Measurements from ENCODE around the gene SNCG. TPM values are rescaled to one million over a fixed set of nuclear protein-coding genes. Genes with fewer than 3 reads are reported as not detected.
"Not testable (repeated sequence)": the region's sequence is repeated elsewhere in the genome, so short reads cannot be mapped to it uniquely, and the experiment has no call there.

Gene SNCG
- total RNA-seq, 1 experiment from 2014 or later: 7.3 TPM

DNA sequence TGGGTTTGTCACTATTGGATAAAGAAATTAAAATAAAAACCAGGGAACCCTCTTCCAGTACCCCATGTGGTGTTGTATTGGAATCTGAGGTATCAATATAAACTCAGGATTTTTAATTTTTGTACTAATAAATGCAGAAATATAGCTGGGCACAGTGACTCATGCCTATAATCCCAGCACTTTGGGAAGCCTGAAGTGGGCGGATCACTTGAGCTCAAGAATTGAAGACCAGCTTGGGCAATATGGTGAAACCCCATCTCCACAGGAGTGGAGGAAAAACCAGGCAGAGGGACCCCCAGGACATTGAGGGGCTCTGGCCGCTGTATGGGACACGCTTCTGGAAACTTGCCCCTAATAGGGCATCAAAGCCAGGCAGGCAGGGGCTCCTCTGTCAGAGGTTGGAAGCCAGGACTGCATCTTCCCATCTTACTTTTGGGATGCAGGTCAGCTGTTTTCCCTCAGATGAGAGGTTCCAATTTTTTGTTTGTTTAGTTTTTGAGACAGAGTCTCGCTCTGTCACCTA lies 21.0 kb downstream of the SNCG start:
- Mint-ChIP-seq H3K4me3 (ENCODE audit: unreplicated experiment) (no peak overlapping the region), H3K4me1 (ENCODE audit: insufficient read depth, unreplicated experiment) (peaks cover 18% of the 10 kb centered on the region), H3K36me3 (ENCODE audit: insufficient read depth, unreplicated experiment) (no peaks in the 10 kb centered on the region), H3K27ac (ENCODE audit: low read depth, unreplicated experiment) (peak overlapping the region; percentile 57), H3K27me3 (ENCODE audit: insufficient read depth, unreplicated experiment) (no peaks in the 10 kb centered on the region), H3K9me3 (ENCODE audit: unreplicated experiment) (no peaks in the 10 kb centered on the region)
- intact Hi-C loops (cut with micrococcal nuclease): no loop called here
- no TSS peak for BruUV-seq (replicated peaks)
- ChIA-PET CTCF (no interaction called here), POLR2A (interaction anchor here (0.7 to 0.9 kb wide), 4 partner anchors 10 to 21 kb away, joined by 3 to 5 read pairs (median 4); partner anchors contain the start of genes ADIRF and SNCG)
- no peak for TF ChIP-seq CTCF (IDR thresholded peaks at IDR 0.05; ENCODE audit: unreplicated experiment)
- DNase-seq (ENCODE audit: unreplicated experiment): peak; percentile 52

GRCh38 chr10:86979977-86980448 lies 21.6 kb downstream of the SNCG start:
- no peak for TF ChIP-seq CTCF (IDR thresholded peaks at IDR 0.05; ENCODE audit: unreplicated experiment)
- Mint-ChIP-seq H3K27ac (ENCODE audit: low read depth, unreplicated experiment) (peak overlapping the region; percentile 57), H3K27me3 (ENCODE audit: insufficient read depth, unreplicated experiment) (no peaks in the 10 kb centered on the region), H3K9me3 (ENCODE audit: unreplicated experiment) (no peaks in the 10 kb centered on the region), H3K36me3 (ENCODE audit: insufficient read depth, unreplicated experiment) (no peaks in the 10 kb centered on the region), H3K4me1 (ENCODE audit: insufficient read depth, unreplicated experiment) (peaks cover 13% of the 10 kb centered on the region), H3K4me3 (ENCODE audit: unreplicated experiment) (no peak overlapping the region)
- no TSS peak for BruUV-seq (replicated peaks)
- POLR2A ChIA-PET: interaction anchor here (0.8 to 1.8 kb wide), 4 partner anchors 11 to 21 kb away, joined by 3 to 7 read pairs (median 4); partner anchors contain the start of genes ADIRF and SNCG
- intact Hi-C loops (cut with micrococcal nuclease): no loop called here
- CTCF ChIA-PET: interaction anchor here (0.5 kb wide), 1 partner anchor 756 kb away, joined by 3 read pairs; no protein-coding TSS in a partner anchor
- peak; percentile 36 for DNase-seq (ENCODE audit: unreplicated experiment)

DNA sequence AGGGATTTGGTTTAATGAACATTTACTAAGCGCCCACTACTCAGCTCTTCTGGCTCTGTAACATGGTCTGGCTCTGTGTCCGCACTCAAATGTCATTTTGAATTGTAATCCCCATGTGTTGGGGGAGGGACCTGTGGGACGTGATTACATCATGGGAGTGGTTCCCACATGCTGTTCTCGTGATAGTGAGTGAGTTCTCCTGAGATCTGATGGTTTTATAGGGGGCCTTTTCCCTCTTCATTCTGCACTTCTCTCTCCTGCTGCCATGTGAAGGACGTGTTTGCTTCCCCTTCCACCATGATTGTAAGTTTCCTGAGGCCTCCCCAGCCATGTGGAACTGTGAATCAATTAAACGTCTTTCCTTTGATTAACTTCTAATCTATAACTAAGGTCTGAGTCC lies 22.6 kb downstream of the SNCG start:
- CTCF ChIA-PET; H3K27me3 Mint-ChIP-seq (ENCODE audit: insufficient read depth, unreplicated experiment); DNase-seq (ENCODE audit: unreplicated experiment); intact Hi-C loops (cut with micrococcal nuclease); H3K9me3 Mint-ChIP-seq (ENCODE audit: unreplicated experiment); H3K36me3 Mint-ChIP-seq (ENCODE audit: insufficient read depth, unreplicated experiment); BruUV-seq (replicated peaks); H3K4me3 Mint-ChIP-seq (ENCODE audit: unreplicated experiment); H3K27ac Mint-ChIP-seq (ENCODE audit: low read depth, unreplicated experiment): not testable (repeated sequence)
- POLR2A ChIA-PET: interaction anchor here (1.8 kb wide), 1 partner anchor 12 kb away, joined by 7 read pairs; the partner anchor contains the start of gene ADIRF
- H3K4me1 Mint-ChIP-seq (ENCODE audit: insufficient read depth, unreplicated experiment): peaks cover 13% of the 10 kb centered on the region

GRCh38 chr10:86981716-86982115 lies 23.3 kb downstream of the SNCG start:
- DNase-seq (ENCODE audit: unreplicated experiment): no peak
- no peaks in the 10 kb centered on the region for H3K36me3 Mint-ChIP-seq (ENCODE audit: insufficient read depth, unreplicated experiment)
- intact Hi-C loops (cut with micrococcal nuclease): no loop called here
- no TSS peak for BruUV-seq (replicated peaks)
- ChIA-PET POLR2A (interaction anchor here (1.8 kb wide), 1 partner anchor 13 kb away, joined by 7 read pairs; the partner anchor contains the start of gene ADIRF), CTCF (no interaction called here)
- H3K27me3 Mint-ChIP-seq (ENCODE audit: insufficient read depth, unreplicated experiment): no peaks in the 10 kb centered on the region
- no peak for TF ChIP-seq CTCF (IDR thresholded peaks at IDR 0.05; ENCODE audit: unreplicated experiment)
- no peaks in the 10 kb centered on the region for H3K9me3 Mint-ChIP-seq (ENCODE audit: unreplicated experiment)
- H3K27ac Mint-ChIP-seq (ENCODE audit: low read depth, unreplicated experiment): no peak overlapping the region
- peaks cover 13% of the 10 kb centered on the region for H3K4me1 Mint-ChIP-seq (ENCODE audit: insufficient read depth, unreplicated experiment)
- H3K4me3 Mint-ChIP-seq (ENCODE audit: unreplicated experiment): no peak overlapping the region

GRCh38 chr10:86984498-86984897 lies 26.1 kb downstream of the SNCG start:
- CTCF ChIA-PET; BruUV-seq (replicated peaks); H3K9me3 Mint-ChIP-seq (ENCODE audit: unreplicated experiment); H3K27me3 Mint-ChIP-seq (ENCODE audit: insufficient read depth, unreplicated experiment); intact Hi-C loops (cut with micrococcal nuclease); H3K36me3 Mint-ChIP-seq (ENCODE audit: insufficient read depth, unreplicated experiment); DNase-seq (ENCODE audit: unreplicated experiment); H3K27ac Mint-ChIP-seq (ENCODE audit: low read depth, unreplicated experiment); H3K4me1 Mint-ChIP-seq (ENCODE audit: insufficient read depth, unreplicated experiment); H3K4me3 Mint-ChIP-seq (ENCODE audit: unreplicated experiment): not testable (repeated sequence)
- POLR2A ChIA-PET: interaction anchor here (0.6 kb wide), 1 partner anchor 103 kb away, joined by 3 read pairs; no protein-coding TSS in a partner anchor

Measured in MCF 10A (cell line).